PC-9 (cell line): ENCODE data around the gene PES1. TPM values are rescaled to one million over a fixed set of nuclear protein-coding genes. Genes with fewer than 3 reads are reported as not detected.
A peak's percentile ranks its signal among the peaks of the same experiment; 100 is the strongest.

Source experiments
- BruUV-seq: library from RNA; stranded (reverse); fragments of 400-500 nt; replicated peaks from 2 replicates; lab custom pipeline; 2021; lab: Mats Ljungman, UMichigan
- CTCF ChIA-PET: fragments of 300-600 bp; sonication (Branson Sonifier 250); formaldehyde crosslinking; loops from one replicate; lab custom pipeline; 2022; ENCODE audit warnings: antibody characterized with exemption; lab: Charles Lee
- POLR2A ChIA-PET: fragments of 300-600 bp; sonication (Branson Sonifier 250); formaldehyde crosslinking; loops from one replicate; lab custom pipeline; 2022; ENCODE audit warnings: antibody characterized with exemption; ENCODE audit not compliant: unreplicated experiment; lab: Charles Lee
- DNase-seq, 2 experiments: peaks; one replicate each; pipeline versions ENCODE4 v3.0.0 to v3.0.0-alpha.2; 2015 to 2022; ENCODE audit warnings: mixed read lengths in 1 of 2
- H2AFZ ChIP-seq: fragments of 200-600 bp; sonication (generic); 2 replicates; pipeline ENCODE4 v1.8.1; 2017; ENCODE audit warnings: antibody characterized with exemption
- H3F3A ChIP-seq: fragments of 200-600 bp; sonication (generic); 2 replicates; pipeline ENCODE4 v1.8.1; 2017; ENCODE audit warnings: antibody characterized with exemption, mild to moderate bottlenecking, low read depth; ENCODE audit not compliant: insufficient read depth
- H3K27ac ChIP-seq: fragments of 200-600 bp; sonication (generic); 2 replicates; pipeline ENCODE4 v1.6.1; 2016; ENCODE audit warnings: mixed run types
- H3K27me3 ChIP-seq: fragments of 200-600 bp; sonication (generic); 2 replicates; pipeline ENCODE4 v1.6.1; 2016; ENCODE audit warnings: low read depth, mixed run types; ENCODE audit not compliant: insufficient read depth
- H3K36me3 ChIP-seq: fragments of 200-600 bp; sonication (generic); 2 replicates; pipeline ENCODE4 v1.6.1; 2016; ENCODE audit warnings: low read depth, mixed run types
- H3K4me1 ChIP-seq: fragments of 200-600 bp; sonication (generic); replicated peaks from 2 replicates; pipeline ENCODE4 v1.6.1; 2016; ENCODE audit warnings: mixed run types; ENCODE audit not compliant: insufficient read depth
- H3K4me2 ChIP-seq: fragments of 200-600 bp; sonication (generic); 2 replicates; pipeline ENCODE4 v1.6.1; 2017; ENCODE audit warnings: mixed run types
- H3K4me3 ChIP-seq: fragments of 200-600 bp; sonication (generic); 2 replicates; pipeline ENCODE4 v1.6.1; 2016; ENCODE audit warnings: mixed run types
- H3K79me2 ChIP-seq: fragments of 200-600 bp; sonication (generic); 2 replicates; pipeline ENCODE4 v1.6.1; 2017; ENCODE audit warnings: low read depth, mixed run types
- H3K9me2 ChIP-seq: fragments of 200-600 bp; sonication (generic); 2 replicates; pipeline ENCODE4 v1.8.1; 2017; ENCODE audit warnings: mild to moderate bottlenecking; ENCODE audit not compliant: insufficient read depth
- H3K9me3 ChIP-seq: fragments of 200-600 bp; sonication (generic); 2 replicates; pipeline ENCODE4 v1.8.1; 2016; ENCODE audit warnings: low read depth; ENCODE audit not compliant: insufficient read depth
- H4K20me1 ChIP-seq: fragments of 200-600 bp; sonication (generic); 2 replicates; pipeline ENCODE4 v1.8.1; 2017; ENCODE audit not compliant: insufficient read depth
- EZH2 ChIP-seq: fragments of 200-600 bp; sonication (generic); IDR thresholded peaks from 2 replicates; pipeline ENCODE4 v1.8.0; 2017; ENCODE audit warnings: antibody characterized with exemption, low read depth
- intact Hi-C: fragments of 100-400 bp; cut with micrococcal nuclease; formaldehyde crosslinking; loops from one replicate; pipeline ENCODE4 v1.10.0; 2022; ENCODE audit not compliant: unreplicated experiment
- total RNA-seq: library from RNA; stranded (reverse); gene quantifications from 2 replicates; pipeline ENCODE4 v1.2.3, GENCODE V29; 2021
- TF ChIP-seq, protein P1 (sequence below): fragments of 200-600 bp; sonication (generic); conservative IDR thresholded peaks from 2 replicates; pipeline ENCODE4 v1.6.1; 2017; ENCODE audit warnings: mixed run types, antibody characterized with exemption, mild to moderate bottlenecking, moderate library complexity

PES1 gene
- total RNA-seq, 1 experiment from 2014 or later, result 94.3 TPM

DNA sequence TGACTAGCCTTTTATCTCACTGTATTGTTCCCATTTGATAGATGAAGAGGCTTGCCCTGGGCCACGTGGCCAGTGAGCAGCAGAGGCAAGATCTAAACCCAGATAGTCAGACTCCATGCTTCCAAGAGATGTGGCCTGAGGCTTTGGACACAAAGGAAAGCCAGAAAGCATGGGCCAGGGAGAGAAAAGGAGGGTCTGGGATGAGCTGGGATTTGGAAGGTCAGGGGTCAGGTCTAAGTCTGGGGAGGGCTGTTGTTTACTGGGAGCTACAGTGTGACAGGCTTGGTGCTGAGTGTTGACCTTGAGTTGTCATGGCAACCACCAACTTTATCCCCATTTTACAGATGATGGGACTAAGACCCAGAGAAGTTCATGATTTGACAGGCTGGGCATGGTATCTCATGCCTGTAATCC, 46.0 kb upstream of the PES1 start:
- DNase-seq, result peak in 1 of 2 experiments; percentile 20
- H3F3A ChIP-seq, result peaks cover 26% of the 10 kb centered on the region
- ChIA-PET POLR2A (no interaction called here), CTCF (no interaction called here)
- no peaks in the 10 kb centered on the region for H3K9me3 ChIP-seq
- H3K79me2 ChIP-seq, result peaks cover 13% of the 10 kb centered on the region
- H3K4me2 ChIP-seq, result peak overlapping the region; percentile 99
- no peaks in the 10 kb centered on the region for H3K36me3 ChIP-seq
- peak overlapping the region; percentile 99 for H2AFZ ChIP-seq
- H3K4me1 ChIP-seq, result peaks cover 25% of the 10 kb centered on the region
- no peaks in the 10 kb centered on the region for H4K20me1 ChIP-seq
- peak overlapping the region; percentile 74; the same call in 1 of the 2 replicates for H3K4me3 ChIP-seq
- intact Hi-C loops, result loop anchor here (10.0 kb wide), 1 partner anchor 287 kb away; no protein-coding TSS in a partner anchor
- BruUV-seq, result no TSS peak
- no peak overlapping the region for H3K27ac ChIP-seq
- H3K9me2 ChIP-seq, result no peaks in the 10 kb centered on the region
- no peak for TF ChIP-seq EZH2
- TF ChIP-seq, protein P1, sequence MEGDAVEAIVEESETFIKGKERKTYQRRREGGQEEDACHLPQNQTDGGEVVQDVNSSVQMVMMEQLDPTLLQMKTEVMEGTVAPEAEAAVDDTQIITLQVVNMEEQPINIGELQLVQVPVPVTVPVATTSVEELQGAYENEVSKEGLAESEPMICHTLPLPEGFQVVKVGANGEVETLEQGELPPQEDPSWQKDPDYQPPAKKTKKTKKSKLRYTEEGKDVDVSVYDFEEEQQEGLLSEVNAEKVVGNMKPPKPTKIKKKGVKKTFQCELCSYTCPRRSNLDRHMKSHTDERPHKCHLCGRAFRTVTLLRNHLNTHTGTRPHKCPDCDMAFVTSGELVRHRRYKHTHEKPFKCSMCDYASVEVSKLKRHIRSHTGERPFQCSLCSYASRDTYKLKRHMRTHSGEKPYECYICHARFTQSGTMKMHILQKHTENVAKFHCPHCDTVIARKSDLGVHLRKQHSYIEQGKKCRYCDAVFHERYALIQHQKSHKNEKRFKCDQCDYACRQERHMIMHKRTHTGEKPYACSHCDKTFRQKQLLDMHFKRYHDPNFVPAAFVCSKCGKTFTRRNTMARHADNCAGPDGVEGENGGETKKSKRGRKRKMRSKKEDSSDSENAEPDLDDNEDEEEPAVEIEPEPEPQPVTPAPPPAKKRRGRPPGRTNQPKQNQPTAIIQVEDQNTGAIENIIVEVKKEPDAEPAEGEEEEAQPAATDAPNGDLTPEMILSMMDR, result no peak
- no peaks in the 10 kb centered on the region for H3K27me3 ChIP-seq

DNA sequence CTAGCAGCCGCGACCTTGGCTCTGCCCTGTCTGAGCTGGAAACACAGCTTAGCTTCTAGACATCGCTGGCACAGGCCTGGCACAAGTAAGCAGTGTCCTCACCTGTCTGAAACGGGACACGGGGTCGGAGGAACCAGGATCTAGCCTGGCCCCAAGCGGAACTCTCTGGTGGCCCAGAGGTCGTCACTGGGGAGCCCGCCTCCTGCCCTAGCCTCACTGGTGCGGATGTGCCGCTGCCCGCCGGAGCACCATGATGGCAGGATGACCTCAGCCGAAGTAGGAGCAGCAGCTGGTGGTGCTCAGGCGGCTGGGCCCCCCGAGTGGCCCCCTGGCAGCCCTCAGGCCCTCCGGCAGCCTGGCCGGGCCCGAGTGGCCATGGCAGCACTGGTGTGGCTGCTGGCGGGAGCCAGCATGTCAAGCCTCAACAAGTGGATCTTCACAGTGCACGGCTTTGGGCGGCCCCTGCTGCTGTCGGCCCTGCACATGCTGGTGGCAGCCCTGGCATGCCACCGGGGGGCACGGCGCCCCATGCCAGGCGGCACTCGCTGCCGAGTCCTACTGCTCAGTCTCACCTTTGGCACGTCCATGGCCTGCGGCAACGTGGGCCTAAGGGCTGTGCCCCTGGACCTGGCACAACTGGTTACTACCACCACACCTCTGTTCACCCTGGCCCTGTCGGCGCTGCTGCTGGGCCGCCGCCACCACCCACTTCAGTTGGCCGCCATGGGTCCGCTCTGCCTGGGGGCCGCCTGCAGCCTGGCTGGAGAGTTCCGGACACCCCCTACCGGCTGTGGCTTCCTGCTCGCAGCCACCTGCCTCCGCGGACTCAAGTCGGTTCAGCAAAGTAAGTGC, 44.7 kb upstream of the PES1 start:
- Histone ChIP-seq H3K27ac (no peak overlapping the region), H3F3A (peaks cover 26% of the 10 kb centered on the region), H3K79me2 (peaks cover 13% of the 10 kb centered on the region), H4K20me1 (no peaks in the 10 kb centered on the region), H3K4me1 (peaks cover 25% of the 10 kb centered on the region), H3K4me2 (peak overlapping the region; percentile 99), H3K27me3 (no peaks in the 10 kb centered on the region), H3K4me3 (peak overlapping the region; percentile 74), H3K36me3 (no peaks in the 10 kb centered on the region), H3K9me3 (no peaks in the 10 kb centered on the region), H2AFZ (peak overlapping the region; percentile 99), H3K9me2 (no peaks in the 10 kb centered on the region)
- CTCF ChIA-PET, result interaction anchor here (0.5 to 0.7 kb wide), 2 partner anchors 333 to 525 kb away, joined by 4 to 5 read pairs; no protein-coding TSS in a partner anchor
- no TSS peak for BruUV-seq
- intact Hi-C loops, result loop anchor here (10.0 kb wide), 1 partner anchor 288 kb away; no protein-coding TSS in a partner anchor
- TF ChIP-seq, protein P1, result no peak; the same call in 1 of the 2 replicates
- TF ChIP-seq EZH2, result no peak
- peak; percentile 40 to 50 for DNase-seq
- POLR2A ChIA-PET, result interaction anchor here (1.0 kb wide), 1 partner anchor 94 kb away, joined by 3 read pairs; no protein-coding TSS in a partner anchor
